ENCODE data around the gene ADAMTS13. TPM values are rescaled to one million over a fixed set of nuclear protein-coding genes. Genes with fewer than 3 reads are reported as not detected.

The ADAMTS13 gene
- total and polyA plus RNA-seq, 9 of the 15 experiments (the other 6 are each of a cell fraction or from before 2014, with no cell fraction given) = 0.03 to 0.20 (median 0.04) TPM; not detected in 4

- TF ChIP-seq CHAMP1 (IDR thresholded peaks at IDR 0.05) (no peak), RHOXF2B (CRISPR knock-in tag; conservative IDR thresholded peaks at IDR 0.05) (no peak), ZBTB7A (IDR thresholded peaks at IDR 0.05; ENCODE audit: borderline replicate concordance, control insufficient read depth, low read depth, low read length) (peak; percentile 71; the same call in 1 of the 2 replicates), NEUROD1 (IDR thresholded peaks at IDR 0.05; ENCODE audit: borderline replicate concordance, low read depth, low read length, partially characterized antibody) (no peak), ZNF12 (CRISPR knock-in tag; IDR thresholded peaks at IDR 0.05) (no peak), CHD1 (IDR thresholded peaks at IDR 0.05; ENCODE audit: low read length) (no peak), CCNT2 (IDR thresholded peaks at IDR 0.05; ENCODE audit: borderline replicate concordance, extremely low read depth, insufficient read length, low read depth, low read length) (peak; percentile 45), HDGF (IDR thresholded peaks at IDR 0.05) (no peak), CBX2 (IDR thresholded peaks at IDR 0.05; ENCODE audit: insufficient read depth, low read length, poor library complexity, severe bottlenecking) (no peak), SMC3 (conservative IDR thresholded peaks at IDR 0.05; ENCODE audit: insufficient read depth, low read depth, low read length) (no peak), ZNF354B (CRISPR knock-in tag; IDR thresholded peaks at IDR 0.05) (no peak), KDM4B (IDR thresholded peaks at IDR 0.05; ENCODE audit: borderline replicate concordance in 2 of 2, low read depth in 1 of 2) (0 out of 4 replicates have a peak, but pooled peaks of 1 of the 2 experiments have one; percentile 29), DDX20 (tag; IDR thresholded peaks at IDR 0.05; ENCODE audit: low read depth) (no peak), RUNX1 (IDR thresholded peaks at IDR 0.05; ENCODE audit: low read depth) (no peak), EGR1 (conservative IDR thresholded peaks at IDR 0.05) (peak; percentile 71), ZBED1 (IDR thresholded peaks at IDR 0.05) (no peak), CAMTA2 (CRISPR knock-in tag; conservative IDR thresholded peaks at IDR 0.05) (no peak)
- TF ChIP-seq, protein P1, sequence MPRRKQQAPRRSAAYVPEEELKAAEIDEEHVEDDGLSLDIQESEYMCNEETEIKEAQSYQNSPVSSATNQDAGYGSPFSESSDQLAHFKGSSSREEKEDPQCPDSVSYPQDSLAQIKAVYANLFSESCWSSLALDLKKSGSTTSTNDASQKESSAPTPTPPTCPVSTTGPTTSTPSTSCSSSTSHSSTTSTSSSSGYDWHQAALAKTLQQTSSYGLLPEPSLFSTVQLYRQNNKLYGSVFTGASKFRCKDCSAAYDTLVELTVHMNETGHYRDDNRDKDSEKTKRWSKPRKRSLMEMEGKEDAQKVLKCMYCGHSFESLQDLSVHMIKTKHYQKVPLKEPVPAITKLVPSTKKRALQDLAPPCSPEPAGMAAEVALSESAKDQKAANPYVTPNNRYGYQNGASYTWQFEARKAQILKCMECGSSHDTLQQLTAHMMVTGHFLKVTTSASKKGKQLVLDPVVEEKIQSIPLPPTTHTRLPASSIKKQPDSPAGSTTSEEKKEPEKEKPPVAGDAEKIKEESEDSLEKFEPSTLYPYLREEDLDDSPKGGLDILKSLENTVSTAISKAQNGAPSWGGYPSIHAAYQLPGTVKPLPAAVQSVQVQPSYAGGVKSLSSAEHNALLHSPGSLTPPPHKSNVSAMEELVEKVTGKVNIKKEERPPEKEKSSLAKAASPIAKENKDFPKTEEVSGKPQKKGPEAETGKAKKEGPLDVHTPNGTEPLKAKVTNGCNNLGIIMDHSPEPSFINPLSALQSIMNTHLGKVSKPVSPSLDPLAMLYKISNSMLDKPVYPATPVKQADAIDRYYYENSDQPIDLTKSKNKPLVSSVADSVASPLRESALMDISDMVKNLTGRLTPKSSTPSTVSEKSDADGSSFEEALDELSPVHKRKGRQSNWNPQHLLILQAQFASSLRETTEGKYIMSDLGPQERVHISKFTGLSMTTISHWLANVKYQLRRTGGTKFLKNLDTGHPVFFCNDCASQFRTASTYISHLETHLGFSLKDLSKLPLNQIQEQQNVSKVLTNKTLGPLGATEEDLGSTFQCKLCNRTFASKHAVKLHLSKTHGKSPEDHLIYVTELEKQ (CRISPR knock-in tag; IDR thresholded peaks at IDR 0.05) = no peak
These were observed 83.9 kb downstream of the ADAMTS13 start (continued) for GRCh38 chr9:133505901-133506652.
